Testis (tissue), 3 donors: ENCODE results near the gene NCKAP5. TPM values are rescaled to one million over a fixed set of nuclear protein-coding genes. Genes with fewer than 3 reads are reported as not detected.

ENCODE experiments used
- DNase-seq: peaks from one replicate; pipeline ENCODE4 v3.0.0-alpha.2; 2019
- H3K27ac ChIP-seq, 2 donors: fragments of 200-600 bp; sonication (generic); one replicate each; pipeline ENCODE4 v1.5.1; 2019
- H3K27me3 ChIP-seq: fragments of 200-600 bp; sonication (generic); one replicate; pipeline ENCODE4 v1.5.1; 2019
- H3K36me3 ChIP-seq: fragments of 200-600 bp; sonication (generic); one replicate; pipeline ENCODE4 v1.5.1; 2017; ENCODE audit warnings: low read depth; ENCODE audit errors: missing control alignments
- H3K4me1 ChIP-seq: fragments of 200-600 bp; sonication (generic); one replicate; pipeline ENCODE4 v1.5.1; 2019
- H3K4me3 ChIP-seq, 2 donors: fragments of 200-600 bp; sonication (generic); one replicate each; pipeline ENCODE4 v1.5.1; 2017 to 2019
- H3K9me3 ChIP-seq: fragments of 200-600 bp; sonication (generic); one replicate; pipeline ENCODE4 v1.5.1; 2017
- CTCF ChIP-seq, 3 experiments: fragments of 450-650 bp in 2 of 3; fragments of 200-600 bp in 1 of 3; sonication (generic) in 1 of 3; IDR thresholded peaks; one replicate each; pipeline ENCODE4 v1.5.1; 2016 to 2019; ENCODE audit warnings: antibody characterized with exemption in 3 of 3, mild to moderate bottlenecking in 2 of 3, moderate library complexity in 1 of 3
- POLR2A ChIP-seq: fragments of 450-650 bp; IDR thresholded peaks from one replicate; pipeline ENCODE4 v1.6.1; 2017; ENCODE audit warnings: antibody characterized with exemption, mild to moderate bottlenecking, moderate library complexity
- WGBS, 2 donors: methylation state at CpG; one replicate each; pipeline ENCODE4 v1.1.5; 2018; 5-methylcytosine and 5-hydroxymethylcytosine counted together
- intact Hi-C: fragments of 100-400 bp; cut with DNase I; formaldehyde crosslinking; loops from one replicate; pipeline ENCODE4 v1.15.1; 2023; ENCODE audit warnings: low total_unique reads
- polyA plus RNA-seq: library from polyadenylated mRNA; stranded (reverse); fragments of 350-450 nt; fragmentation: Illumina TruSeq; extraction: RNeasy Lipid Tissue Mini Kit (QIAGEN cat#74804); gene quantifications from one replicate; pipeline ENCODE4 v1.2.3, GENCODE V29; 2014; ENCODE audit warnings: low read depth, low replicate concordance; ENCODE audit not compliant: insufficient read depth
- total RNA-seq, 2 donors: library from RNA; depleted of rRNA; stranded (reverse); fragments of >200 nt; gene quantifications; one replicate each; pipeline ENCODE4 v1.2.3, GENCODE V29; 2016

Gene NCKAP5
- total and polyA plus RNA-seq, 3 donors from 2014 or later: 3.0 to 7.6 (median 6.3) TPM

DNA sequence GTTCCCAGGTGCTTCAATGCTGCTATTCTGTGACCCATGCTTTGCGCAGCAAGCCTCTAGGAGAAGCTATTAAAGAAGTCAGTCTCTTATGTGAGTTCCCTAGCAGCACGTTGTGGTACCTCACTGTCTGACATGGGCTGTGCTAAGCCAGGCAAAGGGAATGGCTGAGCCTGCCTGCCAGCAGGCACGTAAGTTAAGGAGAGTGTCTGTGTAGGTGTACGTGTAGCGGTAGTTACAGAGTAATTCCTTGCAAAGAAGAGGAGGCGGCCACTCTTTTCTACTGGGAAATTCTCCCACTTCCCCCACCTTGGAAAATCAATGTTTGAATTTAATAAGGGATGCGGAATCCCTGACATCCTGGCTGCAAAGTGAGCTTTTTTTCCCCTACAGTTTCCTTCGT lies 774.7 kb downstream of the NCKAP5 start:
- H3K27me3 ChIP-seq: no peaks in the 10 kb centered on the region
- intact Hi-C loops: no loop called here
- WGBS, 2 donors: 86 to 91% methylated on average over 8 of the region's 8 CpGs
- H3K27ac ChIP-seq: no peak overlapping the region
- no peaks in the 10 kb centered on the region for H3K4me1 ChIP-seq
- H3K4me3 ChIP-seq: no peak overlapping the region
- DNase-seq: no peak
- no peak for TF ChIP-seq POLR2A
- no peak for TF ChIP-seq CTCF (IDR thresholded peaks at IDR 0.05)
- no peaks in the 10 kb centered on the region for H3K36me3 ChIP-seq
- H3K9me3 ChIP-seq: no peaks in the 10 kb centered on the region

GRCh38 chr2:132790207-132790785 lies 778.0 kb downstream of the NCKAP5 start:
- Histone ChIP-seq H3K27me3 (no peaks in the 10 kb centered on the region), H3K27ac (no peak overlapping the region), H3K9me3 (no peaks in the 10 kb centered on the region), H3K4me1 (no peaks in the 10 kb centered on the region), H3K4me3 (no peak overlapping the region), H3K36me3 (no peaks in the 10 kb centered on the region)
- TF ChIP-seq CTCF (IDR thresholded peaks at IDR 0.05): no peak
- TF ChIP-seq POLR2A: no peak
- 52 to 63% methylated on average over 4 of the region's 4 CpGs for WGBS, 2 donors
- DNase-seq: no peak
- intact Hi-C loops: no loop called here

DNA sequence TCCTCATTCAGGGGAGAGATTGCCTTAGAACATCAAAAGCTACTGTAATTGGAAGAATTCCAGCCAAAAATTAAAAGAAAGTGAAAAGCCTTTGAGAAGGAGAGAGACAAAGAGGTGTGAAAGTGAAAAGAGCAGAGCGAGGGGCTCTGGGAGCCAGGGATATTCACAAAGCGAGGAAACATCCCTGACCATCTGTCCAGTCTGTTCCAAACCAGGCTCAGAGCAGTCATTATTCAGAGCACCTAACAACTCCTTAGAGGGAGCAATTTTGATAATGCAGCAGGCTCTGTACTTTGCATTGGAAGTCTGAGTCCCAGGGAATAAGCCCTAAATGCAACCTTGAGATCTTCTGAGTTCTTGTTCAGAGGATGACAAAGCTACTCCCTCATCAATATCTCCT lies 779.2 kb downstream of the NCKAP5 start:
- Histone ChIP-seq H3K4me3 (no peak overlapping the region), H3K27me3 (no peaks in the 10 kb centered on the region), H3K4me1 (no peaks in the 10 kb centered on the region), H3K27ac (no peak overlapping the region), H3K36me3 (no peaks in the 10 kb centered on the region), H3K9me3 (no peaks in the 10 kb centered on the region)
- no peak for DNase-seq
- WGBS, 2 donors: 50 to 55% methylated on average over 2 of the region's 2 CpGs
- intact Hi-C loops: no loop called here
- no peak for TF ChIP-seq CTCF (IDR thresholded peaks at IDR 0.05)
- no peak for TF ChIP-seq POLR2A

- Histone ChIP-seq H3K4me1 (no peaks in the 10 kb centered on the region), H3K4me3 (no peak overlapping the region), H3K36me3 (no peaks in the 10 kb centered on the region), H3K9me3 (no peaks in the 10 kb centered on the region), H3K27ac (no peak overlapping the region), H3K27me3 (no peaks in the 10 kb centered on the region)
- no peak for DNase-seq
- WGBS, 2 donors: 75 to 86% methylated on average over 4 of the region's 4 CpGs
- TF ChIP-seq POLR2A (no peak), CTCF (IDR thresholded peaks at IDR 0.05) (no peak)
- intact Hi-C loops: no loop called here
Observed at GRCh38 chr2:132788310-132788838, 779.9 kb downstream of the NCKAP5 start.

- intact Hi-C loops: no loop called here
- H3K27ac ChIP-seq: no peak overlapping the region
- no peak for TF ChIP-seq CTCF (IDR thresholded peaks at IDR 0.05)
- TF ChIP-seq POLR2A: no peak
- no peaks in the 10 kb centered on the region for H3K9me3 ChIP-seq
- H3K4me1 ChIP-seq: no peaks in the 10 kb centered on the region
- H3K27me3 ChIP-seq: no peaks in the 10 kb centered on the region
- DNase-seq: no peak
- H3K36me3 ChIP-seq: no peaks in the 10 kb centered on the region
- WGBS, 2 donors: 88 to 96% methylated on average over 11 of the region's 11 CpGs
- H3K4me3 ChIP-seq: no peak overlapping the region
Observed at GRCh38 chr2:132783883-132784282, 784.4 kb downstream of the NCKAP5 start.
